DOHH2 (cell line): ENCODE measurements around the gene HNRNPK.

Experiments used
- EZH2phosphoT487 ChIP-seq: fragments of 200-600 bp; sonication (generic); IDR thresholded peaks from 2 replicates; pipeline ENCODE4 v1.6.1; 2017; ENCODE audit warnings: borderline replicate concordance, mild to moderate bottlenecking, antibody characterized with exemption, low read length, moderate library complexity, mixed read lengths
- TF ChIP-seq, protein P1 (sequence below): fragments of 200-600 bp; sonication (generic); IDR thresholded peaks from one replicate; pipeline ENCODE4 v1.5.1; 2014; ENCODE audit warnings: antibody characterized with exemption, mild to moderate bottlenecking, low read depth, low read length; ENCODE audit not compliant: poor library complexity, severe bottlenecking

DNA sequence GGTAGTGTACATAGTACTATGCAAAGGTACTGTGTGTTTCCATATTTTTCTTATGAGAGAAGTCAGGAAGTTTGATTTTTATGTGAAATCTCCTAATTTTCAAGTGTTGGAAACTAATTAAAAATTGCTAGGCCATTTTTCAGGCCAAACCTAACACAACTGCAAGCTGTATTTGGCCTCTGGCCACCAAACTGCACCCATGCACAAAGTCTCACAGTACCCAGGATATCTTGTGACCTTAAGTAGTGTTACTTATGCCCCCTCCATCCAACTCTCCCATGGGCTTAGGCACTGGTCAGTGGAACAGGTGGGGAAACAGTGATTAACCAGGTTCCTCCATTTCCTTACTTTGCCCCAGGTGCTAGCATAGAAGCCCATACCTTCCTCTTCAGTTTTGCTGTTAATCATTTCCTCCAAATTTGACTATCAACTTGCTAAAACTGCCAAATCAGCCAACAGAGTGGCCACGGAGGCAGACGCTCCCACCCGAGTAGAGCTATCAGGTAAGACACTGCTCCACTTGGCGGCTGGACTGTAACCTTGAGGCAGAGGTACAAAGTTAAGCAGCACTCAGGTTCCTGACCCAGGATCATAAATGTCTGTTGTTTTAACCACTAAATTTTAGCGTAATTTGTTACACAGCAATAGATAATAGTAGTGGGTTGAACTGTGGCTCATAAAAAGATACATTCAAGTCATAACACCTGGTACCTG is 39.3 kb downstream of the HNRNPK start:
- TF ChIP-seq, protein P1, sequence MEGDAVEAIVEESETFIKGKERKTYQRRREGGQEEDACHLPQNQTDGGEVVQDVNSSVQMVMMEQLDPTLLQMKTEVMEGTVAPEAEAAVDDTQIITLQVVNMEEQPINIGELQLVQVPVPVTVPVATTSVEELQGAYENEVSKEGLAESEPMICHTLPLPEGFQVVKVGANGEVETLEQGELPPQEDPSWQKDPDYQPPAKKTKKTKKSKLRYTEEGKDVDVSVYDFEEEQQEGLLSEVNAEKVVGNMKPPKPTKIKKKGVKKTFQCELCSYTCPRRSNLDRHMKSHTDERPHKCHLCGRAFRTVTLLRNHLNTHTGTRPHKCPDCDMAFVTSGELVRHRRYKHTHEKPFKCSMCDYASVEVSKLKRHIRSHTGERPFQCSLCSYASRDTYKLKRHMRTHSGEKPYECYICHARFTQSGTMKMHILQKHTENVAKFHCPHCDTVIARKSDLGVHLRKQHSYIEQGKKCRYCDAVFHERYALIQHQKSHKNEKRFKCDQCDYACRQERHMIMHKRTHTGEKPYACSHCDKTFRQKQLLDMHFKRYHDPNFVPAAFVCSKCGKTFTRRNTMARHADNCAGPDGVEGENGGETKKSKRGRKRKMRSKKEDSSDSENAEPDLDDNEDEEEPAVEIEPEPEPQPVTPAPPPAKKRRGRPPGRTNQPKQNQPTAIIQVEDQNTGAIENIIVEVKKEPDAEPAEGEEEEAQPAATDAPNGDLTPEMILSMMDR, result no peak
- TF ChIP-seq EZH2phosphoT487, result no peak
